Stomach smooth muscle (tissue), 2 donors: ENCODE results near the gene CEACAM21.

Source experiments
- H3K27ac ChIP-seq: one replicate; pipeline ENCODE4 v1.7.0; 2013; ENCODE audit warnings: mild to moderate bottlenecking, low read length, inconsistent platforms
- H3K27me3 ChIP-seq, 2 donors: one replicate each; pipeline ENCODE4 v1.7.0; 2013; ENCODE audit warnings: low read length in 2 of 2; ENCODE audit not compliant: insufficient read depth in 2 of 2, control insufficient read depth in 1 of 2
- H3K36me3 ChIP-seq, 2 donors: one replicate each; pipeline ENCODE4 v1.7.0; 2013; ENCODE audit warnings: low read length in 2 of 2; ENCODE audit not compliant: control insufficient read depth in 2 of 2, insufficient read depth in 2 of 2
- H3K4me1 ChIP-seq: one replicate; pipeline ENCODE4 v1.7.0; 2013; ENCODE audit warnings: low read length; ENCODE audit not compliant: control insufficient read depth, insufficient read depth
- H3K4me3 ChIP-seq, 2 donors: one replicate each; pipeline ENCODE4 v1.7.0; 2013; ENCODE audit warnings: low read length in 2 of 2
- H3K9ac ChIP-seq, 2 donors: one replicate each; pipeline ENCODE4 v1.7.0; 2013; ENCODE audit warnings: low read length in 2 of 2, mild to moderate bottlenecking in 1 of 2
- H3K9me3 ChIP-seq, 2 donors: one replicate each; pipeline ENCODE4 v1.7.0; 2013; ENCODE audit warnings: low read length in 2 of 2; ENCODE audit not compliant: control insufficient read depth in 2 of 2
- donor health status: healthy.
- donor health status: Pancreatic carcinoma.

CEACAM21 gene

DNA sequence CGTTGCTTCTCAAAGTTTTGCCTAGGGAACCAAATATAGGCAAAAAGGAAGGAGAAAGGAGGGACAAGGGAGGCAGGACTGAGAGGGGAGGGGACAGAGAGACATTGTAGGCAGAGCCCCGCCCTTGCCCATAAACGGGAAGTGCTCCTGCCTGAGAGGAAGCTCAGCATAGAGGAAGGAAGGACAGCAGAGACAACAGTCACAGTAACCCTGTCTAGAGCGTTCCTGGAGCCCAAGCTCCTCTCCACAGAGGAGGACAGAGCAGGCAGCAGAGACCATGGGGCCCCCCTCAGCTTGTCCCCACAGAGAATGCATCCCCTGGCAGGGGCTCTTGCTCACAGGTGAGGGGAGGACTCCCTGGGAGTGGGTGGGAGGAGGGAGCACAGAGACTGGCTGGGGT, at the start of gene CEACAM21:
Gene CEACAM21, plus strand, starts transcription at position 169 of the 400 bp plus-strand sequence. Its CDS starts 109 bp downstream, at position 278.
- no peak within 1 kb of the TSS for H3K9ac ChIP-seq
- H3K4me1 ChIP-seq = no peaks in the 10 kb centered on the region
- no peaks in the 10 kb centered on the region for H3K36me3 ChIP-seq
- peaks cover 4 to 13% of the 10 kb centered on the region in 2 donors for H3K27me3 ChIP-seq
- no peak within 1 kb of the TSS for H3K27ac ChIP-seq
- peaks cover 0 to 4% of the 10 kb centered on the region in 2 donors for H3K9me3 ChIP-seq
- peak within 1 kb of the TSS in 1 of 2 donors; percentile 8 for H3K4me3 ChIP-seq

DNA sequence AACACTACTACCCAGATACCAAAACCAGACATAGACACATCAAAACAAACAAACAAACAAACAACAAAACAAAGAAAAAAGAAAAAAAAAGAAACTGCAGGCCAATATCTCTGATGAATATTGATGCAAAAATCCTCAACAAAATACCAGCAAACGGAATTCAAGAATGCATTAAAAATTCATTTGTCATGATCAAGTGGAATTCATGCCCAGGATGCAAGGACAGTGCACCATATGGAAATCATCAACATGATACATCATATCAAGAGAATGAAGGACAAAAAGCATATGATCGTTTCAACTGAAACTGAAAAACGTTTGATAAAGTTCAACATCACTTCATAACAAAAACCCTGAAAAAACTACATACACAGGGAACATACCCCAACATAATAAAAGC, 48.9 kb upstream of the CEACAM21 start:
- H3K4me3 ChIP-seq = no peak overlapping the region
- H3K36me3 ChIP-seq = no peaks in the 10 kb centered on the region
- H3K9me3 ChIP-seq = no peaks in the 10 kb centered on the region
- peaks cover 8 to 17% of the 10 kb centered on the region in 2 donors for H3K27me3 ChIP-seq
- H3K27ac ChIP-seq = no peak overlapping the region
- H3K9ac ChIP-seq = no peak overlapping the region
- peaks cover 3% of the 10 kb centered on the region for H3K4me1 ChIP-seq

DNA sequence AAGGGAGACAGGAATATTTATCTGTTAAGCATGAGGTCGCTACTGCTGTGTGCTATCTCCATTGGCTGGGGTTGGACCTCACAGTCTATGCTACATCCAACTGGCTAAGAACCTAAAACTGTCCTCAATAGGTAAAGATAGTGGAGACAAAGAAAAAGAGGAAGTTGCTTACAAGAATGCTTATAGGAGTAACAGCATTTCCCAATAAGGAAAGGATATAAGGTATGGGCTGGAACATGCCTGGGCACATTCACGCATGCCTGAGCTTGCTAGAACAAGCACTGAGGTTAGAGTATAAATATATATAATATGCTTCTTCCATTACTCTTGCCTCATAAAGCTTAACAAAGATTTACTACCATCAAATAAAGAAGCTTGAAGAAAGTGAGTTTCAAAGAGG, 47.9 kb upstream of the CEACAM21 start:
- Histone ChIP-seq H3K36me3 (no peaks in the 10 kb centered on the region), H3K4me1 (peaks cover 3% of the 10 kb centered on the region), H3K9ac (no peak overlapping the region), H3K27ac (no peak overlapping the region), H3K9me3 (no peaks in the 10 kb centered on the region), H3K27me3 (peaks cover 3 to 7% of the 10 kb centered on the region in 2 donors), H3K4me3 (no peak overlapping the region)

DNA sequence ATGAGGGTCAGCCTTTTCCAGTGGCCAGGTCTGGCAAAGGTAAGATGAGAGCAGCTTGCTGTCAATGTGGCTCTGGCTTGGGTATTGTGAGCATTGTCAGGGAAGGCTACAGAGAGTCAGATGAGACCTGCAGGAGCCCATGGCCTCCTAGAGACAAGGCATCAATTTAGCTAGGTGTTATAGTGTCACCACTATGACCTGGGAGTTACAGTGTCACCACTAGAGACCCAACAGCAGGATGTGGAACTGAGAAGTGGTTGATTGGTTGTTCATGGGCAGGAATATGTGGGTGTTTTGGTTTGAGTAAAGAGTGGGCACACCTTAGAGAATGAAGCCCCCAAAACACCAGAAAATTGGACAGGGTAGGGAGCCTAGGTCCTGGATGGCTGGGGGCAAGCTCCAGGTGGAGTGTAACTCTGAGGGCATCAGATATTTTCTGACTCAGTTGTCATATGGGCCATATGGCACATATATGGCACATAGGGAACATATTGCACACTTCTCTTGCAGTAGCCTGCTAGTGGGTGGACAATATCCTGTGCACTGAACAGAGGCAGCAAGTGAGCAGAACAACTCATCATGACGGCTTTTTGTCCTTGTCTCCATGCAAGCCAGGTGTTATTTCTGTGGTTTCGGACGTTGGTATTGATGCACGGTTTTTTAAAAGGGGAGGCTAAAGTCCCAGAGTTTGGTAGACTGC, 46.3 kb upstream of the CEACAM21 start:
- Histone ChIP-seq H3K4me1 (peaks cover 3% of the 10 kb centered on the region), H3K27ac (no peak overlapping the region), H3K36me3 (no peaks in the 10 kb centered on the region), H3K9me3 (no peaks in the 10 kb centered on the region), H3K9ac (no peak overlapping the region), H3K27me3 (peaks cover 0 to 2% of the 10 kb centered on the region in 2 donors), H3K4me3 (no peak overlapping the region)

DNA sequence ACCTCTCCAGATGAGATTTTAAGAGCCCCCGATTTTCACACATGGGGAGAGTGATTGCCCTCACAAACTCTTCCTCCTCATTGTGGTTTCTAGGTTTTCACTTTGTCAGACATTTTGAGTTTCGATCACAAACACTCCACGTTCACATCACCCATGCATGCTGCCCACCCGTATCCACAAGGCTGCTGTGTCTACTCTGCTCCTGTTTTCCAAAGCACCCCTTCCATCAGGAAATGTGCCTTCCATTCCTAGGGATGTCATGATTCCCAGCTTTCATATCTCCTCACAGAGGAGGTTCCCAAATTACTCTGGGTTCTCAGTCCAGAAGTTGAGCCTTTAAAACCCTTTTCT, 45.8 kb upstream of the CEACAM21 start:
- no peak overlapping the region for H3K9ac ChIP-seq
- H3K27ac ChIP-seq = no peak overlapping the region
- H3K36me3 ChIP-seq = no peaks in the 10 kb centered on the region
- no peak overlapping the region for H3K4me3 ChIP-seq
- H3K27me3 ChIP-seq = peaks cover 0 to 2% of the 10 kb centered on the region in 2 donors
- H3K4me1 ChIP-seq = peaks cover 3% of the 10 kb centered on the region
- H3K9me3 ChIP-seq = no peaks in the 10 kb centered on the region

DNA sequence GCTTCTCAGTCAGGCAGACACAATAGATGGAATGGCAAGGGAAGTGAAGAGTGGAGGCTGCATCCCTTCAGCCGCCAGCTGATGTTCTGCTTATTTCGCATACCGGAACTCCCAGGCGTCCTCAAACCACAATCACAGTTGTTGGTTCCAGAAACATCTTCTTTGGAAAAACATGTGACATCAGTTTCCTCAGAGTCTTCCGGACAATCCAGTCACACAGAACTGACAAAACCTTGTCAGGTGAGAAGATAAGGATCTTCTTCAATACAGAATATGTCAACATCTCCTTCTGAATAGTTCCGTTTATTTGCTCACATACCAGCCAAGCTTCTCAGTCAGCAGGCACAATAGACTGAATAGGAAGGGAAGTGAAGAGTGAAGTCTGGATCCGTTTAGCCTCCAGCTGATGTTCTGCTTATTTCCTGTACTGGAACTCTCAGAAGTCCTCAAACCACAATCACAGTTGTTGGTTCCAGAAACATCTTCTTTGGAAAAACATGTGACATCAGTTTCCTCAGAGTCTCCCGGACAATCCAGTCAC, 45.1 kb upstream of the CEACAM21 start:
- H3K36me3 ChIP-seq = no peaks in the 10 kb centered on the region
- H3K27me3 ChIP-seq = peaks cover 0 to 2% of the 10 kb centered on the region in 2 donors
- H3K9me3 ChIP-seq = no peaks in the 10 kb centered on the region
- no peak overlapping the region for H3K9ac ChIP-seq
- H3K27ac ChIP-seq = no peak overlapping the region
- H3K4me1 ChIP-seq = peaks cover 3% of the 10 kb centered on the region
- no peak overlapping the region for H3K4me3 ChIP-seq

DNA sequence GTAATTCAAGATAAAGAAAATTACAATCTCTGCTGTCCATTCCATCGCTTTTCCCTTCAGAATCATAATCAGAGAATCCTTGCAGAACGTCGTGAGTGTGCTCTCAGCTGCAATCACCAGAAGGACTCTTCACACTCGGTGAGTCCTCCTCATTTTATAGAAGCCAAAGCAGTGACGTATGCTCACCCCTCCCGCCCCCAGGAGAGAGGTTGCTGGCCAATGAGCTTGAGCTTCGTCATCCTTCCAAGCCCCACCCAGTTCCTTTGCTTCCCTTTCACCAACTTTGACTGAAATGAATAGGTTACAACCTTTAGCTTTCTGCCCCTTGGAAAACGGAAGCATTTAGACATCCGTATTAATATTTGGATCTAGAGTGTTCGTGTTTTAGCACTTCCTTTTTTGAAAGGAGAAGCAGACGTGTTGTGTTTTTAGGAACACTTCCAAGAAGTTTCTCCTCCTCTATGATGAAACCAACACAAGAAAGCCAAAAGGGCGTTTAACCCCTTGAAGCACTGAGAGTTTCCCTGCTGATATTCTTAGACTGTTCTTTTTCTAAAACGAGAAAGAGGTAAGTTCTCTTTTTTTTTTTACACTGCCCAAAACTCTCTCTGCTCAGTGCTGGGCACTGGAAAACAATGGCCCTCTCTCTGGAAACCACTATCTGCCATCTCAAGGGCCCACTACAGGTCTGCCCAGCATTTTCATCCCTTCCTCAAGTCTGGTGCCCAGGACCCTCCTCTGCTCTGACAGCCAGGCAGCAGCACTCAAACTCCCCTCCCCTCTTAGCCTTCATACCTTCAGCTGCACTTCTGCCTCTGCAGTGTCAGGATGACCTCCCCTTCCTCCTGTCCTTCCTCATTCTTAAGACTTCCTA, 44.3 kb upstream of the CEACAM21 start:
- no peak overlapping the region for H3K9ac ChIP-seq
- H3K4me3 ChIP-seq = peak overlapping the region in 1 of 2 donors; percentile 29
- H3K27me3 ChIP-seq = peaks cover 0 to 2% of the 10 kb centered on the region in 2 donors
- H3K36me3 ChIP-seq = no peaks in the 10 kb centered on the region
- H3K4me1 ChIP-seq = peaks cover 3% of the 10 kb centered on the region
- no peak overlapping the region for H3K27ac ChIP-seq
- H3K9me3 ChIP-seq = no peaks in the 10 kb centered on the region

DNA sequence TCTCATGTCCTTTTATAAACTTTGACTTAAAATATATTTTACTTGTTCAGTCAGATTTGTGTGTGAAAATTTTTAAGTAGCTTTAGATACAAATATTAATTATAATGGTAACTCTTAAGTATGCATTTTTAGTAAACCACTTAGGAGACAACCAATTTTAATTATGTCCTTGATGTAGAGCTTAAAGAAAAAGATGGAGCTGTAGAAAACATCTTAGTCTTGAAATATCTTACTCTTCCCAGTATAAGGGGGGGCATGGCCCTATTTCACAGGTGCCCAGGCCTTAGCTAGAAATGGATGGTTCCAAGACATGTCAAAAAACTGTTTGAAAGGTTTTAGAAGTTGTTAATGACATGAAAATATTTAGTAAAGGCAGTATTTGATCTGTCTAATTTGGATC, 43.4 kb upstream of the CEACAM21 start:
- Histone ChIP-seq H3K4me1 (peaks cover 3% of the 10 kb centered on the region), H3K4me3 (no peak overlapping the region), H3K36me3 (no peaks in the 10 kb centered on the region), H3K27me3 (peaks cover 0 to 2% of the 10 kb centered on the region in 2 donors), H3K27ac (no peak overlapping the region), H3K9me3 (no peaks in the 10 kb centered on the region), H3K9ac (no peak overlapping the region)

- peaks cover 3% of the 10 kb centered on the region for H3K4me1 ChIP-seq
Observed at GRCh38 chr19:41533671-41534215, 42.2 kb upstream of the CEACAM21 start.

DNA sequence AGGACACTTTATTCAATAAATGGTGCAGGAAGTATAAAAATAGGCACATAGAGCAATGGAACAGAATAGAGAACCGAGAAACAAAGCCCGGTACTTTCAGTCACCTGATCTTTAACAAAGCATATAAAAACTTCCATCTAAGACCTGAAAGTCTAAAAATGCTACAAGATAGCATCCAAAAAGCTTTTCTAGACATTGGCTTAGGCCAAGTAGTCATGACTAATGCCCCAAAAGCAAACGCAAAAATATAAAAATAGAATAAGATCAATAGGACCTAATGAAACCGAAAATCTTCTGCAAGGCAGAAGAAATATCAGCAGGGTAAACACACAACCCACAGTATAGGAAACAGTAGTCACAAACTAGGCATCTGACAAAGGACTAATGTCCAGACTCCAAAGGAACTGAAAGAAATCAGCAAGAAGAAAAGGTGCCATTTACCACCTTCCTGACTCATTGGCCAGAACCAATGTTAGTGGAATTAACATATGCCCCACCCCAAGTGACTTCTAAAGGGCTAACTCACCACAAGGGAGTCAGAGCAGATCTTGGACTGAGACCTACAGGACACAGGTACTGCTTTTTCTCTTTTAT, 40.8 kb upstream of the CEACAM21 start:
- Histone ChIP-seq H3K36me3 (no peaks in the 10 kb centered on the region), H3K4me3 (no peak overlapping the region), H3K27ac (no peak overlapping the region), H3K4me1 (peaks cover 3% of the 10 kb centered on the region), H3K27me3 (peaks cover 8 to 9% of the 10 kb centered on the region in 2 donors), H3K9ac (no peak overlapping the region), H3K9me3 (no peaks in the 10 kb centered on the region)

More at GRCh38 chr19:41533671-41534215, 42.2 kb upstream of the CEACAM21 start:
- no peak overlapping the region for H3K9ac ChIP-seq
- H3K27ac ChIP-seq = no peak overlapping the region
- no peaks in the 10 kb centered on the region for H3K9me3 ChIP-seq
- H3K4me3 ChIP-seq = no peak overlapping the region
- no peaks in the 10 kb centered on the region for H3K36me3 ChIP-seq
- H3K27me3 ChIP-seq = peaks cover 8% of the 10 kb centered on the region in 2 donors
